Measurements from ENCODE around the gene SLC35E2B.
"Not testable (repeated sequence)": the region's sequence is repeated elsewhere in the genome, so short reads cannot be mapped to it uniquely, and the experiment has no call there.

The SLC35E2B gene

DNA sequence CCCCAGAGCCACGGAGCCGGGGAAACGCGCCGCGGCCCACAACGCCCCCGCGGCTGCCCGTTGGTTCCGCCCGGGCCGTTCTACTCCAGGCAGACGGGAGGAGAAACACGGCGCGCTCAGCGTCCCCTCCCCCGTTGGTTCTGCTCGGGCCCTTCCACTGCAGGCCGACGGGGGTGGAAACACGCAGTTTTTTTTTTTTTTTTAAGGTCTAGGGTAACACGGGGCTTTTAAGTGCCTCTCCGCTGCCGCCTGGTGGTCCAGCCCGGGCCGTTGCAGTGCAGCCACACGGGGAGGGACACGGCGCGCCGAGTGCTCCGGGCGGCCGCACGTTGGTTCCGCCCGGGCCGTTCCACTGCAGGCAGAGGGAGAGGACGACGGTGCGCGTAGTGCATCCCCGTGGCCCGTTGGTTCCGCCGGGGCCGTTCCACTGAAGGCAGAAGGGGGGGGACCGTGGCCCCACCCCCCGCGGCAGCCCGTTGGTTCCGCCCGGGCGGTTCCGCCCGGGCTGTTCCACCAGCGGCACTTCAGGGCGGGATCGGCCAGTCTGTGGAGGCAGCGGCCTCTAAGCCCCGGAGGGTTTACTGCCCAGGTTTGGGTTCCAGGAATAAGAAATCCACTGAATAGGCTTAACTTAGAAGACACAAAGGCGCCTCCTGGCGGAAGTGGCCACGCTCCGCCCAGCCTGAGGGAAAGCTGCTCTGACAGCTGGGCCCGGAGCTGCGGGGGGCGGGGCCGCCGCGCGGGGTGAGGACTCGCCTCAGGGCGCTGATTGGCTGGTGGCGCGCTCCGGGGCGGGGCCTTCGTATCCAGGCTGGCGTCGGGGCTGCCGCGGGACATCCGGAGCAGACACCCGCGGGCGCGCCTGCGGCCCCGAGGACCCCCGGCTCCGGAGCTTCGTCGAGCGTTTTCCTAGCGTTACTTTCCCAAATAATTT lies at the start of gene SLC35E2B:
Gene SLC35E2B (minus strand): TSS at position 82 of the 934 bp plus-strand sequence. CDS start 16,096 bp downstream, outside the sequence.
- DNase-seq = peak; percentile 8

DNA sequence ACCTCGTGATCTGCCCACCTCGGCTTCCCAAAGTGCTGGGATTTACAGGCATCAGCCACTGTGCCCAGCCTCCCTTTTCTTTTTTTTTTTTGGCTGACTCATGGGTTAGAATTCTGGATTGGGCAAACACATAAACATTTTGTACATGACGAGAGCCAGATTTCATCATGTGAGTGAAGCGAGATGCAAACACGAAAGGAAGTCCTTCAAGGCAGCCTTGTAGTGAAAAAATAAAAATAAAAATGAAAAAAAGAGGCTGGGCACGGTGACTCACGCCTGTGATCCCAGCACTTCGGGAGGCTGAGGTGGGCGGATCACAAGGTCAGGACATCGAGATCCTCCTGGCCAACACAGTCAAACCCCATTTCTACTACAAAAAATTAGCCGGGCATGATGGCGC lies 48.4 kb upstream of the SLC35E2B start:
- not testable (repeated sequence) for DNase-seq

DNA sequence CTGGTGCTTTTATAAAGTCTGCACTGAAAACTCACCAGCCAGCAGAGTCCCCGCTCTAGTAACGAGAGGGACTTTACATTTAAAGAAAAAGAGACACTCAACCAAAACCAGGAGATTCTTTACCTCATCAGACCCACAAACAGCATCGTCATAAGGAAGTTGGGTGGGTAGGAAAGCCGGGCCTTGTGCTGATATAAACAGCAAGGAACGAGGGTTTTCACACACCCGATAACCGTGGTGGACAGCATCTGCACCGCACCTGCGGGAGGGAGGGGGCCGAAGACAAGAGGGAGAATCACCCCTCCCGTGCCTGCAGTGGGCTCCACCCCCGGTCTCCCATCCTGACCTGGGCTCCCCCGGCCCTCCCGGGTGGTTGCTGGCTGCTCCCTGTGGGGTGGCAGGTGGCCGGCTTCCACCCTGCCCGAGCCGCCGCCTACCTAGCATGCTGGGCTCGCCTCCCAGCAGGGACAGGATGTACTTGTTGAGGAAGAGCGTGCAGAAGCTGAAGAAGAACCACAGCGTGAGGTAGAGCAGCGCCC lies 46.3 kb upstream of the SLC35E2B start:
- DNase-seq = not testable (repeated sequence)

DNA sequence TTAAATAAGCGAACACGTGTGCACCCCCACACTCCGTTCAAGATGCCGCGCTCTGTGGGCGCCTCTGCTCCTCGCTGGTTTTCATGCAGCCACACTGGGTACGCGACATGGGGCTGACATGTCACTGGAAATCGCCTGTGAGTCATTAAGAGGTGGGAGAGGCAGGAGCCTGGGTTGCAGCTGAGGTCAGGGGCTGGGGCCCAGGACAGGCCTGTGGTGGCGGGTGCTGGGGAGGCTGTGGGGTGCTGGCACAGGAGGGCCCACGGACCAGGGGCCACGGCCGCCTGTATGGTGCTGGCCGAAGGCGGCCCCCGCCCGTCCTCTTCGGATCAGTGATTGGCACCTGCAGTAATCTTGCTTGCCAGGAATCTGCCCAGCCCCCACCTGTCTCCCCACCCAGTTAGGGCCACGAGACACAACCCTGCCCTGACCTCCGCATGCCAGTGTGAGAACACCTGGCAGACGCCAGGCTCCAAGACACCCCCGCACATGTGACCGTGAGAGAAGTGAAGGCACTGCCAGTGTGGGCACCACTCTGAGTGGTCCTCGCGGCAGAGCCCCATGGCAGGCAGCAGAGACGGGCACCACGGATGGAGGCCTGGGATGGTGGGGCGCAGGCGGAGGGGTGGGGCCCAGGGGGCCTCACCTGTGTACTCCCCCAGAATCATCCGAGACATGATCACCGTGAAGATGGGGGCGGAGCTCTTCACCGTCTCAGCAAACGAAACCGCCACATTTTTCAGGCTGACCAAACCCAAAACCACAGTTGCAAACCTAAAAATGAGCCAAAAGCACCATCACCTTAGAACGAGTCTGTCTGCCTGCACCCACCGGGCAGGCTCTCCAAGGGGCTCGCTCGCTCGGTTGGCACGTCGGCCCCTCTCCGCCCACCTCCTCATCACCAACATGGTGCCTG lies 45.3 kb upstream of the SLC35E2B start:
- not testable (repeated sequence) for DNase-seq

DNA sequence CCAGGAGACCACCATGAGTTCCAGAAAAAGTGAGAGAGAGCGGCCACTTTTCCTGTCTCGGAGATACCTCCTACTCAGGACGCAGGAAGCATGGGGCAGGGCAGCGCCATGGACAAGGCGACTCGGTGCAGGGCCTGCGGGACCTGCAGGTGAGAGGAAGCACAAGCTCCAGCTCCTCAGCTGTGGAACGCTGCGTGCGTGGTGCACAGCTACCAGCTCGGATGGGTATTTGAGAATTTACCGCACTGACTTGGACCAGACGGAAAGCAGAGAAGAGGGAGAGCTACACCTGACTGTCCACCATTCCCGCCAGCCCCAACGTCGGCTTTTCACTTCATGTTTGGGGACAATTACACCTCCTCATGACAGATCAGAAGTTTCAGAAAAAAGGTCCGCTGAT lies 39.8 kb upstream of the SLC35E2B start:
- DNase-seq = no peak

DNA sequence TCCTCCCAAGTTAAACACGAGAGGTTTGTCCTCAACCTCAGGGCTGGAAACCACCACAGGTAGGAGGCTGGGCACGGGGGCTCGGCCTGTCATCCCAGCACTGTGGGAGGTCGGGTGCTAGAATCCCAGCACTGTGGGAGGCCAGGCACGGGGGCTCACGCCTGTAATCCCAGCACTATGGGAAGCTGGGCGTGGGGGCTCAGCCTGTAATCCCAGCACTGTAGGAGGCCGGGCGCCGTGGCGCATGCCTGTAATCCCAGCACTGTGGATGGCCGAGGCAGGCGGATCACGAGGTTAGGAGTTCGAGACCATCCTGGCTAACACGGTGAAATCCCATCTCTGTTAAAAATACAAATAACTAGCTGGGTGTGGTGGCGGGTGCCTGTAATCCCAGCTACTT lies 38.3 kb upstream of the SLC35E2B start:
- DNase-seq = no peak

DNA sequence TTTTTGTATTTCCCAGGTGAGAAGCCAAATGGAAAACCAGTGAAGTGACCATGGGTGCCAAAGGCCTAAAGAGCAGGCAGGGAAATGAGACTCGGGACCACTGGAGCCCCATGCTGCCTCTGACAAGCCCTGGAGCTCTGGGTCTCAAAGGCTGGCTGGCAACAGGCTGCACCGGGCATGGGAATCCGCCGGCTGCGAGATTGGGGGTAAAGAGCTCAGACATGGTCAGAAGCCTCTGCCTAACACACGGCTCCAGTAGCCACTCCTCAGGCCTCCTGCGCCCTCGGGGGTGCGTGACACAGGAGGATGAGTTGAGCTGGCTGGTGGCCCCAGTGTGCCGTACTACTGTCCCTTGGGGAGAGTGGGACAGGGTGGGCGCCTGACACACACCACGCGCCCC lies 37.6 kb upstream of the SLC35E2B start:
- DNase-seq = not testable (repeated sequence)

DNA sequence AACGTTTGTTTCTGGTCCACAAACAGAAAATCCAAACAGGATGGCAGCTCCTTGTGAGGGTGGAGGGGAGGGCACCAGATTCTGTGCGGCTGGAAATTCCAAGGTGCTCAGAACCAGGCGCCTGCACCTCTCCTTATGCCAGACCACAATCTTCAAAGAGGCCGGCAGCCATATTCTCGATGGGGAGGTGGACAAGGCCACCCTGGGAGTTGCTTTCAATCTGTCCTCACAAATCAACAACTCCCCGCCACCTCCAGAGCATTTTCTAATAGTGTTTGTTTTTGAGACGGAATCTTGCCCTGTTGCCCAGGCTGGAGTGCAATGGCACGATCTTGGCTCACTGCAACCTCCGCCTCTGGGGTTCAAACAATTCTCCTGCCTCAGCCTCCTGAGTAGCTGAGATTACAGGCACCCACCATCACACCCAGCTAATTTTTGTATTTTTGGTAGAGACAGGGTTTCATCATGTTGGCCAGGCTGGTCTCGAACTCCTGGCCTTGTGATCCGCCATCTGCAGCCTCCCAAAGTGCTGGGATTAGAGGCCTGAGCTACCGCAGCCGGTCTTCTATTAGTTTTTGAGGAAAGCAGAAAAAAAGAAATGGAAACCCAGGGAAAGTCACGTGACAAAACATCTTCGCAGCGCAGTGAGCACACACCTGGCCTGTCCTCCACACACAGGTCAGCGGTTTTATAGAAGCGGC lies 36.7 kb upstream of the SLC35E2B start:
- not testable (repeated sequence) for DNase-seq

DNA sequence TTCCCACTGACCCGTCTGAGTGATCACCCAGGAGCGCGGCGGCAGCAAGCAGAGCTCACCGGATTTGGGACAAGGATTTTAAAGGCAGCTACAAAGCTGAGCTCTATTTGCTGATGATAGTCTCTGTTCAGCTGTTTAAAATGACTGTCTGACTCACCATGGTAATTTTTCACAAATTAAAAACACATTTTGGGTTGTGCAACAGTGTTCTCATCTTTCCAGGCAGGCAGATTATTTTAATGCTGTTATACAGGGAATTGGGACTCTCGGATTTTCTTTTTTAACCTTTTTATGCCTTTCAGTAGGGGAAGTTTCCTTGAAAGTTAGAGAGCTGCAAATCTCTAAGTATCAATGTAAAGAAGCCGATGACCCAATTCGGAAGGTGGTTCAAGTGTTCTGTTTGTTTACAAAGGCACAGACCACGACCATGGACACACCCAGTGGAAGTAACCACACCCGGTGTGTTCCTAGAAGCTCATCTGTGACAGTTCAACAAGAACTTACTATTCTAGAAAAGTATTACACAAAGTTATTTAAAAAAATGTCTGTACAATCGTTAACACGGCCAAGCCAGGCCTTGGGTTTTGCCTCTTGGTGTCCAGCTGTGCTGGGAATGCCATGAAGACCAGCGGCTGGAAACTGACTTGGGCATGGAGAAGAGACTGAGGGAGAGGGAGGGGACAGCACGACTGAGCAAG lies 35.9 kb upstream of the SLC35E2B start:
- DNase-seq = not testable (repeated sequence)

DNA sequence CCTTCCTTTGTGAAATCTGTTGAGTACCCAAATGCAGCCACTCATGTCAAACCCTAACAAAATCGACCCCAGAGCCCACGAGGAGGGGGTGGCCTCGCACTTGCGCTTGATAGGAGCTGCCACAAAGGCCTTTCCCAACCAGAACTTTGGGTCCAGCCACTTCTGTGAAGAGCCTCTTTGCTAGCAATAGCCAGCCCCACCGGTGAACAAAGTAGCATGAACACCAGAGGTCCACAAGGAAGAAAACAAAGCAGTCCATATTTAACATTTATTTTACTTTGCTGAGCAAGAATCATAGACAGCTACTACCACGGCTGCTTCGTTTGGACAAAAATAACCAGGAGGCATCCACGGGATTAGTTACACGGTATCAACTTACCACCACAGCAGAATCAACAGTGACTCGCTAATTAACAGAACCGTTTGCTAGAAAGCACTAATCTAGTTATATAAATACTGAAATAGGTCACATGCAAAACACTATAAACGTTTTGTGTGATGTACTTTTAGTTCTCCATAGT lies 34.6 kb upstream of the SLC35E2B start:
- not testable (repeated sequence) for DNase-seq

DNA sequence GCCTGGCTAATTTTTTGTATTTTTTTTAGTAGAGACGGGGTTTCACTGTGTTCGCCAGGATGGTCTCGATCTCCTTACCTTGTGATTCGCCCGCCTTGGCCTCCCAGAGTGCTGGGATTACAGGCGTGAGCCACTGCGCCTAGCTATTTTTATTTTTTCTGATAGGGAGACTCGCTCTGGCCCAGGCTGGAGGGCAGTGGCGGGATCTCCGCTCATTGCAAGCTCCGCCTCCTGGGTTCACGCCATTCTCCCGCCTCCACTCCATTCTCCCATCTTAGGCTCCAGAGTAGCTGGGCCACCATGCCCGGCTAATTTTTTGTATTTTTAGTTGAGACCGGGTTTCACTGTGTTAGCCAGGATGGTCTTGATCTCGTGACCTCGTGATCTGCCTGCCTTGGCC lies 33.5 kb upstream of the SLC35E2B start:
- DNase-seq = not testable (repeated sequence)

DNA sequence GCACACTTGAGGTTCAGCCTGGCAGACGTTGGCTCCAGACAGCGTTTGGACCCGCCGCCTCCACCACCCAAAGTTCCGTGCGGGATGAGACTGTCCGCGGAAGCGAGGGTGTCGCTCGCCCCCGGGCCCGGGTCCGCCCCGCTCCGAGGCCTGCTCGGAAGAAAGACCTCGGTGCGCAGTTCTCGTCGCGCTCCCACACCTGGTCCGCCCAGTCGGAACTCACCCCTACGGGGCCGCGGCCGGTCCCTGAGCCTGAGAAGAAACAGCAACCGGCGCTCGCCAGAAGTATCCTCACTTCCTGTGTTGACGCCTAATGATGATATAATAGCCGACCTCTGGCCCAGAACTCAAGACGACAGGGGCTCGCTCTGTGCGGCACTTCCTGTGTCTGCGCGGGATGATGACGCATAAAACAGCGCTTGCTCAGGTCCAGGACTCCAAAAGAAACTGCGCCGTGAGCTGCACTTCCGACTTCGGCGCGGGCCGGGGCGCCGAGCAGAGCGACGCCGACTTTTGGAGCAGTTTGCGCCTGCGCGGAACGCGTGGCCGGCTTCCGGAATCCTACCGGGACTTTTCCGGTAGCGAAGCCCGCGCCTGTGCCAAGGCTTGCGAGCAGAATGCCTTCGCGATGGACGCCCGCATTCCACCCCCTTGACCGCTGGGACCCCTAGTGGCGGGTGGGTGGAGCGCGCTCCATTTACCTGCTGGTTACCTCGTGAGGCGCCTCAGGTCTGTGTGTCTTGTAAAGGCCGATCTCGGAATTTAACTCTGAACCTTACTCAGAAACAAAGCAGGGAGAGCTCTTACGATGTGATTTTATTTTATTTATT lies 31.7 kb upstream of the SLC35E2B start, which contains the start of gene CDK11A:
Gene CDK11A (minus strand): TSS at position 323 of the 830 bp plus-strand sequence. CDS start 1,539 bp downstream, outside the sequence.
- peak; percentile 94 for DNase-seq

DNA sequence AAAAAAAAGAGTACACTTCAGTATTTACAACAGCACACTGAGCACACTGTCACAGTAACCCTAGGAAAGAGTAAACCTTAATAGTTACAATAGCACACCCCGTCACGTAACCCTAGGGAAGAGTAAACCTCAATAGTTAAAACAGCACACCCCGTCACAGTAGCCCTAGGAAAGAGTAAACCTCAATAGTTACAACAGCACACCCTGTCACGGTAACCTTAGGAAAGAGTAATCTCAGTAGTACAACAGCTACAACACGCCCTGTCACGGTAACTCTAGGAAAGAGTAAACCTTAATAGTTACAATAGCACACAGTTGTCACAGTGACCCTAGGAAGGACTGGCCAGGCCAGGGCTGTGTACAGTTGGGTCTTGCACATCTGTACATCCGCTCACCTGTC lies 28.6 kb upstream of the SLC35E2B start:
- DNase-seq = no peak

DNA sequence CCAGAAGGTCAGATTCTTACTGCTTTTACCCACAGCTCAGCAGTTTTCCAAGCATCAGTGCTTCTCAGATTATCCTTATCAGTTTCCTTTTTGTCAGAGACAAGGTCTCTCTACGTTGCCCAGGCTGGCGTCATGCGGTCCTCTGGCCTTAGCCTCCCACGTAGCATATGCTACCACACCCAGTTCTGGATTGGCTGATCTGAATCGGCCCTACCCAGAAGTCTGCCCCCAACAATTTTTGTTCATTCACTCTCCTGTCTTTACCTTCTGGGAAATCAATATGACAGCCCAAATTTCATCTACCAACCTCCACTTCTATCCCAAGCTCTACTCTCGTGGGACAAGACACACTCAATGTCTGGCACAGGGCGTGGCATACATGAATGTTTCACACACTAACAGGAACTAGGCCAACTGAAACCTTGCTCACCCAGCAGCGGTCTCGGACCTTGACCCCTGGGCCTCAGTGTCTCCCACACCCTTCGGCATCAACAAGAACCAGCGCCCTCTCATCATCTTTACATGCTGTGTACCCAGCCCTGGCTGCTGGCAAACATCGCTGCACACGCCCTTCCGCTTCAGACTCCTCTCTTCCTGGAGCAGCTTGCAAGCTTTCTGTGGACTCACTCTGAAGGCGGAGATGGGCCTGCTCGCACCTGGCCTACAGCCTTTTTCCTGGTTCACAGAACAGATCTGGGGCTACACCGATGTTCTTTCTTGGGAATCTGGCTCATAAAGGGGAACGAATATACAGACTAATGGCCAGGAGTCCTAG lies 22.7 kb upstream of the SLC35E2B start:
- DNase-seq = not testable (repeated sequence)

DNA sequence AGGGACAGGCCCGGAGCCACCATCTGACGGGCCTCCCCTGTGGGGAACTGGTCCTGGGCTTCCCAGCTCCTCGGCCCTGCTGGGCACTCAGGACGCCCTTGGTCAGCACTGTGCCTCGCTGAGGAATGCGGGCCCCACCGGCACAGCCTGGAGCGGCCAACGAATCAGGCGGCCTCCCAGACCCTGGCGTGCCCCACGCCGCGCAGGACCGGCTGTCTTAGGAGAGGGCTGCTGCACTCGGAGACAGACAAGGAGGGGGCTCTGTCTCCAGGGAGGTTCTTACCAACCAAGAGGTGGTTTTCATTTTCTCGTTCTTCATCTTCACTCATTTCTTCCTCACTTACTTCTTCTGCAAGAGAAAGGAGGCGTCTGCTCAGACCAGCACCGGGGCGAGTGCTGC lies 15.3 kb upstream of the SLC35E2B start:
- DNase-seq = not testable (repeated sequence)

DNA sequence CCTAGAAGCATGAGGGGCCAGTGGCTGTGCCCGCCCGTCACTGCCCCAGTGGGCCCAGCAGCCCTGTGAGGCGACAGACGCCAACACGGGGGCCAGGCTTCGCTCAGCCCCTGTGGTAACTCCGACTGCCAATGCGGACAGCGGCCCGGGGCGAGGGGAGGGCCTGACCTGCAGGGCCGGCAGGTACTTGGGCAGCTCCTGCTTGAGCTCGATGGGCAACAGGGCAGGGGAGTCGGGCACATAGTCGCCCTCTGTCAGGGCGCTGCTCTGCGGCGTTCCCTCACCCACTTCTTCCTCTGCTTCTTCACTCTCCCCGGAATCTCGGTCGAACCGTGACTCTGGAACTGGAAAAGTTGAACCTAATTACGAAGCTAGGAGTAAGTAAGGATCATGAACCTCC lies 14.6 kb upstream of the SLC35E2B start:
- not testable (repeated sequence) for DNase-seq

DNA sequence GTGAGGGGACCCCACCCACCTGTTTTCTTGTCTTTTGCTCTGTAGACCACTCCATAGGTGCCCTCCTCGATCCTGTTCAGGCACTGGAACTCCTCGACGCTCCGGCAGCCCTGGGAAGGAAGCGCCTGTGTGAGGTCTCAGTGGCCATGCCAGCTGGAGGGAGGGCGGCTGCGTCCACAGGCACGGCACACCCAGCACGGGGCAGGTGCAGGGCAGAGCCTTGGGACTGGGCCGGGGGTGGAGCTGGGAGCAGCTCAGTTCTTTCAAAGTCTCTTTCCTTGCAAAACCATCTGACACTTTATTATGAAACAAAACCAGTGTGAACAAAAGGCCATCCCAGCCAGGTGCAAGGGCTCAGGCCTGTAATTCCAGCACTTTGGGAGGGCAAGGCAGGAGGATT lies 13.0 kb upstream of the SLC35E2B start:
- not testable (repeated sequence) for DNase-seq

DNA sequence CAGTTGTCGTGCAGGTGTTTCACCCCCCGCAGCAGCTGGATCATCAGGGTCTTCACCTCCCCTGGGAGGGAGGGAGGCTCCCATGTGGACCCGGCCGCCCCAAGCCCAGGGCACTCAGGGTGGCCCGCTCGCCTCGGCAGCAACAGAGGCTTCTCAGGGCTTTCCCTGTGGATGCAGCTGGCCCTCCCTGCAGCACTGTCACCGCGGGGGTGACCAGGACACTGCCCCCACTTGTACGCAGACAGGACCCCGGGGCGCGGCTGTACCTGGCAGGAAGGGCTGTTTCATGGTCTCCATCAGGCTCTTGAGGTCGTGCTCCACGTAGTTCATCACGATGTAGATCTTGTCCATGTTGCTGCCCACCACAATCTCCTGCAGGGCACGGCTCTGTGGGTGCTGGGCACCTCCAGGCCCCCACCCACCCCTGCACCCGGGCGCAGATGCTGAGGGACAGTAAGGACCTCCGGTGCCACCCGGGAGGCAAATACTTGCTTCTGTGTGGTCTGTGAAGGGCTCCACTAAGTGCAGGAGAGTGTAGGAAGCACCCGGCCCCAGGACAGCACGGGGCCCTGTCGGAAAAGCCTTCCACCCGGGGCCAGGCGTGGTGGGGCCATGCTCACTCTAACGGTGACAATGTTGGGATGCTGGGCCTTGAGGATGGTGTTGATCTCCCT lies 11.8 kb upstream of the SLC35E2B start:
- not testable (repeated sequence) for DNase-seq

DNA sequence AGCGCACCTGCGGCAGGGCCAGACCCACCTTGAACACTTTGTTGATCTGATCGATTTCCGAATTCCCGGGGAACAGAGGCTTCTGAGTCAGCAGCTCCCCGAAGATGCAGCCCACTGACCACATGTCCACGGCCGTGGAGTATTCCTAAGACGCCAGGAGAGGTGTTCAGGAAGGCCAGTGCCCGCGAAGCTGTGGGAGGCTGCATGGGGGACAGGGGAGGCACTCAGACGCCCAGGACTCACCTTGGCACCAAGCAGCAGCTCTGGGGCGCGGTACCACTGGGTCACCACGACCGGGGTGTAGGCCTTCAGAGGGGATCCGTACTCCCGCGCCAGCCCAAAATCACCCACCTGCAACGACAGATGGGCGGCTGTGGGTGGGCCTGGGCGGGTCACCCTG lies 11.2 kb upstream of the SLC35E2B start:
- no peak for DNase-seq
